Osteoblast (primary cell): ENCODE measurements around the gene RNF13. TPM values are rescaled to one million over a fixed set of nuclear protein-coding genes. Genes with fewer than 3 reads are reported as not detected.

ENCODE experiments used
- DNase-seq: peaks from one replicate; pipeline ENCODE4 v3.0.0; 2011; ENCODE audit warnings: low spot score, mixed read lengths; ENCODE audit not compliant: insufficient read length; ENCODE audit errors: missing footprints
- H2AFZ ChIP-seq: 2 replicates; pipeline ENCODE4 v1.6.0; 2011; ENCODE audit warnings: mild to moderate bottlenecking, low read length
- H3K27ac ChIP-seq: 2 replicates; pipeline ENCODE4 v1.5.1; 2011; ENCODE audit warnings: mild to moderate bottlenecking, low read depth, low read length, moderate library complexity
- H3K27me3 ChIP-seq: 2 replicates; pipeline ENCODE4 v1.6.0; 2012; ENCODE audit warnings: mild to moderate bottlenecking, control low read depth, inconsistent platforms, low read length, moderate library complexity; ENCODE audit not compliant: insufficient read depth
- H3K36me3 ChIP-seq: 2 replicates; pipeline ENCODE4 v1.5.1; 2011; ENCODE audit warnings: mild to moderate bottlenecking, low read length, control low read depth, moderate library complexity; ENCODE audit not compliant: insufficient read depth
- H3K4me1 ChIP-seq: 2 replicates; pipeline ENCODE4 v1.5.1; 2011; ENCODE audit warnings: mild to moderate bottlenecking, low read length, control low read depth, moderate library complexity; ENCODE audit not compliant: insufficient read depth
- H3K4me2 ChIP-seq: 2 replicates; pipeline ENCODE4 v1.6.0; 2011; ENCODE audit warnings: mild to moderate bottlenecking, low read length; ENCODE audit not compliant: insufficient read depth
- H3K4me3 ChIP-seq: fragments of 200-600 bp; sonication (generic); 3 replicates; pipeline ENCODE4 v1.5.1; 2012; ENCODE audit warnings: mild to moderate bottlenecking, low read length, inconsistent platforms; ENCODE audit not compliant: insufficient read depth
- H3K79me2 ChIP-seq: 2 replicates; pipeline ENCODE4 v1.6.0; 2012; ENCODE audit warnings: mild to moderate bottlenecking, low read length, control low read depth, inconsistent platforms; ENCODE audit not compliant: insufficient read depth
- H3K9me3 ChIP-seq: 2 replicates; pipeline ENCODE4 v1.5.1; 2011; ENCODE audit warnings: low read depth, low read length, control low read depth
- H4K20me1 ChIP-seq: 2 replicates; pipeline ENCODE4 v1.6.0; 2012; ENCODE audit warnings: mild to moderate bottlenecking, low read length, control low read depth; ENCODE audit not compliant: insufficient read depth
- total RNA-seq: library from RNA; depleted of rRNA; stranded (reverse); fragments of >200 nt; gene quantifications from 2 replicates; pipeline ENCODE4 v1.2.3, GENCODE V29; 2012
- TF ChIP-seq, protein P1 (sequence below): IDR thresholded peaks from 2 replicates; pipeline ENCODE4 v1.5.1; 2011; ENCODE audit warnings: mild to moderate bottlenecking, low read depth, low read length, moderate library complexity; ENCODE audit errors: extremely low read depth

The RNF13 gene
- total RNA-seq, 1 donor, result 86.1 TPM

DNA sequence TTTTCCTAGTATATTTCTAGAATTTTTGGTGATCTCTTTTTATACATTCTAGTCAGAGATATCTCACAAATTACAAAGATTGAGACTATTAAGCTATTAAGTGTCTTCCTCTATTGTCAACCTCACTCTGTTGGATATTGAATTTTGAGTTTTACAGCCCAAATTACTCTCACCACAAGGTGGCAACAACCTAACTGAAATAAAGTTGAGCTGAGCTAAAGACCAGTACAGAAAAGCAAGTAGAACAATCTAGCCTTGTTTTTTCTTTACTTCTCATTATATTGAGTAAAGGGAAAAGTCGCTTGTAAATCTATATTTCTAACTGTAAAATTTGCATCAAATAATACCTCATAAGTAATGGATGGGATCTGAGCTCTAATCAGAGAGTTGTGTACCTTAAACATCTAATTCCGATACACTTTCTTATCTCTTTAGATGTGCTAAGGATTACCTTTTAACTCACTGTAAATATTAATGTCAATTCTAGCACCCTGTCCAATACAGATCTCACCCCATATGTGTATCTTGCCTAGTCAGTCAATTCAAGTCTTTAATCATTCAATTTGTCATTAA lies 47.2 kb upstream of the RNF13 start:
- H2AFZ ChIP-seq, result no peak overlapping the region
- H4K20me1 ChIP-seq, result no peaks in the 10 kb centered on the region
- TF ChIP-seq, protein P1, sequence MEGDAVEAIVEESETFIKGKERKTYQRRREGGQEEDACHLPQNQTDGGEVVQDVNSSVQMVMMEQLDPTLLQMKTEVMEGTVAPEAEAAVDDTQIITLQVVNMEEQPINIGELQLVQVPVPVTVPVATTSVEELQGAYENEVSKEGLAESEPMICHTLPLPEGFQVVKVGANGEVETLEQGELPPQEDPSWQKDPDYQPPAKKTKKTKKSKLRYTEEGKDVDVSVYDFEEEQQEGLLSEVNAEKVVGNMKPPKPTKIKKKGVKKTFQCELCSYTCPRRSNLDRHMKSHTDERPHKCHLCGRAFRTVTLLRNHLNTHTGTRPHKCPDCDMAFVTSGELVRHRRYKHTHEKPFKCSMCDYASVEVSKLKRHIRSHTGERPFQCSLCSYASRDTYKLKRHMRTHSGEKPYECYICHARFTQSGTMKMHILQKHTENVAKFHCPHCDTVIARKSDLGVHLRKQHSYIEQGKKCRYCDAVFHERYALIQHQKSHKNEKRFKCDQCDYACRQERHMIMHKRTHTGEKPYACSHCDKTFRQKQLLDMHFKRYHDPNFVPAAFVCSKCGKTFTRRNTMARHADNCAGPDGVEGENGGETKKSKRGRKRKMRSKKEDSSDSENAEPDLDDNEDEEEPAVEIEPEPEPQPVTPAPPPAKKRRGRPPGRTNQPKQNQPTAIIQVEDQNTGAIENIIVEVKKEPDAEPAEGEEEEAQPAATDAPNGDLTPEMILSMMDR, result peak; percentile 66
- H3K36me3 ChIP-seq, result no peaks in the 10 kb centered on the region
- no peak overlapping the region for H3K27ac ChIP-seq
- H3K4me1 ChIP-seq, result no peaks in the 10 kb centered on the region
- H3K4me3 ChIP-seq, result no peak overlapping the region
- no peaks in the 10 kb centered on the region for H3K79me2 ChIP-seq
- no peak overlapping the region for H3K4me2 ChIP-seq
- DNase-seq, result no peak
- H3K9me3 ChIP-seq, result no peaks in the 10 kb centered on the region
- H3K27me3 ChIP-seq, result peaks cover 43% of the 10 kb centered on the region

- no peak overlapping the region for H3K4me3 ChIP-seq
Measured at GRCh38 chr3:149767720-149768119, 45.3 kb upstream of the RNF13 start.

DNA sequence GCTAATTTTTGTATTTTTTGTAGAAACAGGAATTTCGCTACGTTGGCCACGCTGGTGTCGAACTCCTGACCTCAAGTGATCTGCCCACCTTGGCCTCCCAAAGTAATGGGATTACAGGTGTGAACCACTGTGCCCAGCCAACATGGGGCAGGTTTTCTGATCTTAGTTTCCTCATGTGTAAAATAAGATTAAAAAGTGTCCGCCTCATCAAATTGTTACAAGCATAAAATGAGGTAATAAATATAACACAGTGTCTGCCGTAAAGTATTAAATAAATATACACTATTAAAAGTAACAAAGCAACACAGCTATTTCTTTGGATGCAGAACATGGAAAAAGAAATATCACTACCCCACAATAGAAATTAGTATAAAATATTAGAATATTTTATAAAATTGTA lies 44.3 kb upstream of the RNF13 start:
- DNase-seq, result no peak
- Histone ChIP-seq H4K20me1 (no peaks in the 10 kb centered on the region), H3K9me3 (no peaks in the 10 kb centered on the region), H3K27me3 (peaks cover 18% of the 10 kb centered on the region), H3K4me1 (no peaks in the 10 kb centered on the region), H2AFZ (no peak overlapping the region), H3K4me3 (no peak overlapping the region), H3K79me2 (no peaks in the 10 kb centered on the region), H3K36me3 (no peaks in the 10 kb centered on the region), H3K27ac (no peak overlapping the region), H3K4me2 (no peak overlapping the region)
- TF ChIP-seq, protein P1, result no peak

More at GRCh38 chr3:149767720-149768119, 45.3 kb upstream of the RNF13 start:
- H2AFZ ChIP-seq, result no peak overlapping the region
- H3K4me2 ChIP-seq, result no peak overlapping the region
- no peaks in the 10 kb centered on the region for H3K9me3 ChIP-seq
- TF ChIP-seq, protein P1, result no peak
- H3K36me3 ChIP-seq, result no peaks in the 10 kb centered on the region
- no peak overlapping the region for H3K27ac ChIP-seq
- H3K79me2 ChIP-seq, result no peaks in the 10 kb centered on the region
- H3K4me1 ChIP-seq, result no peaks in the 10 kb centered on the region
- no peaks in the 10 kb centered on the region for H4K20me1 ChIP-seq
- no peak for DNase-seq
- peaks cover 26% of the 10 kb centered on the region for H3K27me3 ChIP-seq

- no peak overlapping the region for H3K27ac ChIP-seq
- H3K9me3 ChIP-seq, result no peaks in the 10 kb centered on the region
- TF ChIP-seq, protein P1, result peak; percentile 37
- no peak overlapping the region for H2AFZ ChIP-seq
- no peaks in the 10 kb centered on the region for H3K4me1 ChIP-seq
- no peak overlapping the region for H3K4me3 ChIP-seq
- no peak overlapping the region for H3K4me2 ChIP-seq
- H3K27me3 ChIP-seq, result peaks cover 7% of the 10 kb centered on the region
- H4K20me1 ChIP-seq, result no peaks in the 10 kb centered on the region
- no peak for DNase-seq
- H3K79me2 ChIP-seq, result no peaks in the 10 kb centered on the region
- no peaks in the 10 kb centered on the region for H3K36me3 ChIP-seq
Measured at GRCh38 chr3:149770246-149770645, 42.8 kb upstream of the RNF13 start.
